ENCODE results near the gene GPR55. TPM values are rescaled to one million over a fixed set of nuclear protein-coding genes. Genes with fewer than 3 reads are reported as not detected.

Gene GPR55
- total RNA-seq, 1 experiment from 2014 or later, result not detected

GRCh38 chr2:230914886-230915285, 10.2 kb downstream of the GPR55 start:
- WGBS (ENCODE audit: extremely low coverage, insufficient read length, low lambda C conversion rate), result no CpG with 5 or more reads among the region's 3 CpGs
- Histone ChIP-seq H2BK12ac (ENCODE audit: insufficient read length, low read depth, low read length) (no peak overlapping the region), H3K23ac (ENCODE audit: insufficient read length, low read depth, low read length) (no peak overlapping the region), H3K27me3 (ENCODE audit: insufficient read depth, low read length) (no peaks in the 10 kb centered on the region), H3K9me3 (ENCODE audit: control insufficient read depth, low read depth, low read length) (no peaks in the 10 kb centered on the region), H4K20me1 (ENCODE audit: control insufficient read depth, insufficient read depth, insufficient read length) (no peaks in the 10 kb centered on the region), H2AK5ac (ENCODE audit: insufficient read length, low read length) (no peak overlapping the region), H2BK5ac (ENCODE audit: insufficient read length, low read length) (no peak overlapping the region), H3K14ac (ENCODE audit: insufficient read depth, low read length) (no peak overlapping the region), H3K4me1 (ENCODE audit: insufficient read depth, low read length) (no peaks in the 10 kb centered on the region), H3K18ac (ENCODE audit: insufficient read length, low read depth, low read length) (no peak overlapping the region), H4K91ac (ENCODE audit: insufficient read length, low read depth, low read length) (no peak overlapping the region), H2BK120ac (ENCODE audit: low read depth, low read length, poor library complexity, severe bottlenecking) (no peak overlapping the region), H2BK20ac (ENCODE audit: low read depth, low read length, poor library complexity, severe bottlenecking) (no peak overlapping the region), H3K4ac (ENCODE audit: low read depth, low read length) (no peak overlapping the region), H2AFZ (ENCODE audit: low read length) (no peak overlapping the region), H3K9ac (ENCODE audit: extremely low read depth, insufficient read length, low read length) (no peak overlapping the region), H2BK15ac (ENCODE audit: low read depth, low read length) (no peak overlapping the region), H3K79me2 (ENCODE audit: insufficient read depth, low read length) (no peaks in the 10 kb centered on the region), H3K79me1 (ENCODE audit: insufficient read depth, low read depth, low read length, poor library complexity, severe bottlenecking) (no peaks in the 10 kb centered on the region), H4K8ac (replicated peaks; ENCODE audit: insufficient read length, low read depth, low read length) (no peak overlapping the region), H3K23me2 (ENCODE audit: insufficient read length, low read depth, low read length, poor library complexity, severe bottlenecking) (no peaks in the 10 kb centered on the region), H3K56ac (ENCODE audit: insufficient read length, low read depth, low read length) (no peak overlapping the region), H3K4me2 (ENCODE audit: insufficient read depth, insufficient read length, low read length) (no peak overlapping the region), H4K5ac (ENCODE audit: insufficient read length, low read depth, low read length) (no peak overlapping the region), H3K27ac (ENCODE audit: insufficient read length, low read depth, low read length) (no peak overlapping the region), H3T11ph (ENCODE audit: low read length) (no peak overlapping the region)
- Mint-ChIP-seq H3K36me3 (ENCODE audit: insufficient read depth in 1 of 3, low read depth in 3 of 3) (no peaks in the 10 kb centered on the region), H3K27ac (no peak overlapping the region), H3K4me3 (no peak overlapping the region), H3K9me3 (no peaks in the 10 kb centered on the region), H3K27me3 (ENCODE audit: low read depth) (peaks cover 11% of the 10 kb centered on the region), H3K4me1 (peaks cover 2 to 3% of the 10 kb centered on the region in 2 experiments; a peak in 2 of 4 replicates)
- peak; percentile 11 for DNase-seq
- no peak for TF ChIP-seq CTCF (conservative IDR thresholded peaks at IDR 0.05)
